ENCODE data around the gene KRT32.
"Not testable (repeated sequence)": the region's sequence is repeated elsewhere in the genome, so short reads cannot be mapped to it uniquely, and the experiment has no call there.

The KRT32 gene

DNA sequence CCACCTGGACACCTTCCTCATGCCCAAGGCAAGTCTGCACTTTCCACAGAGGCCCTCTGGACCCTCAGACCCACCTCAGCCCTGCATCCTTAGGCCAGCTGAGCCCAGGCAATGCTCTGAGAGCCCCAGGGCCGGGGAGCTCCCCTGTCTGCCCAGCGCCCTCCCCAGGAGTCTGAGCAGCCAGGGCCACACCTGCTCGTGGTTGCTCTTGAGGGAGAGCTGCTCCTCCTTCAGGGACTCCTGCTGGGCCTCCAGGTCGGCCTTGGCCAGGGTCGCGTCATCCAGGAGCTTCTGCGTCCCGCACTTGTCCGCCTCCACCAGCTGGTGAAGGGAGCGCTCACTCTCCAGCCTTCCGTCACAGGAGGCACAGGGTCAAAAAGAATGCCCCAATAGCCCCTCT lies 44.6 kb downstream of the KRT32 start:
- not testable (repeated sequence) for DNase-seq

DNA sequence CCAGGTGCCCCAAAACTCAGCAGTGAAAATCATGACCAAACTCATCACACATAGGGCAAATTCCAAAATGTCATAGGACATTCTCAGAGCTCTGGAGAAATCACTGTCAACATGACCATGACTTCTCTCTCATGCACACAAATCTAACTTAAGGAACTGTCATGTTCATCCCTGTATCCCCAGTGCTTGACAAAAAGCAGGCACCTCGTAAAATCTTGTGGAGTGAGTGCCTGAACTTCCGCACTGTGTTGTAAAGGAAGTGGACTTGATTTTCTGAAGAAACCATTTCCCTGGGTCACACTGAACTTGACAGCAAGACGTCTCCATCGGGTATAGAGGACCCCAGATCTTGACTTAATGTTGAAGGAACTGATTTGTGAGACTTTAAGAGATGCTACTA lies 45.6 kb downstream of the KRT32 start:
- no peak for DNase-seq

DNA sequence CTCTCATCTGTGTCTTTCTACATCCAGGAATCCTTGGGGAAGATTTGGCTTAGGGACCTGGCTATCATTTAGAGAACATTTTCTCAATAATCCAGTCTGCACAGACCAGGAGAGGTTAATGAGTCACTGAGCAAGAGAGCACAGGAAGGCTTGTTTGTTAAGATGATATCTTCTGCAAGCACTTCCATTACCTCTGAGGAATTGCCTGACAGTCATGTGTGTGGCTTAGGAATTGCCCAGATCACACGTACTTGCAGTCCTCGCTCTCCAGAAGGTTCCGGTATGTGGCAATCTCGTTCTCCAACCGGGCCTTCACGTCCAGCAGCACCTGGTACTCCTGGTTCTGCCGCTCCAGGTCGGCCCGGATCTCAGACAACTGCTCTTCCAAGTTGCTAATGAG lies 46.1 kb downstream of the KRT32 start:
- DNase-seq: peak; percentile 59

DNA sequence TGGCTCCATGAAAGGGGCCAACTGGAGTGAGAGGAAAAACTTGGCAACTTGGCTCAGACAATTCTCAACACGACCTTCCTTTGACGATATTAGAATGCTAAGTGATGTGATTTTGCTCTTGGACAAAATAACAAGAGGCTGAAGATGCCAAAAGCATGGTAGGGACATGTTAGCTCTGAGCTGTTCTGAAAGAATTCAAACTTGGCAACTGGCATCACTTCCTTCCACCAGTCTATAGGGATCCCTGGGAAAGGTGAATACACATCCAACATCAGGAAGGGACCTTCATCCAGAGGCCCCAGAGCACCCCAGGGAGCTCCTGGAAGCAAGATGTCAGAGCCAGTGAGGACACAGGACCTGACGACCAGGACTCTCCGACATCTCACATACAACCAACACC lies 47.1 kb downstream of the KRT32 start:
- DNase-seq: no peak

DNA sequence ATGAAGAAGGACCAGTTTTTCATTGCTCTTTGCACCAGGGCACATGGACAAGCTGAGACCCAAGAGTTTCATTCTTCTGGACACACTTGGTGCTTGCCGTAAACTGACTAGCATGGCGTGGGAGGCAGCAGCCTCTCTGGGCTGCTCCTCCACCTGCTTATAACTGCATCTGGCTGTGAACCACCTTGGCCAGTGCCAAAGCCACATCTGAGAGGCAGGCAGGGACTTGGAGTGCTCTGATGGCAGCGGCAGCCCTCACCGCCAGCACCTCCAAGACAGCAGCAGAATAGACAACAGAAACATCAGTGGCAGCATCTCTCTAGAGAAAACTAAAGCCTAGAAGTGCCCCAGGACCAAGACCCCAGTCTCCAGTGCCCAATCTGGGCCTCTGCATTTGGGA lies 47.5 kb downstream of the KRT32 start:
- DNase-seq: no peak

DNA sequence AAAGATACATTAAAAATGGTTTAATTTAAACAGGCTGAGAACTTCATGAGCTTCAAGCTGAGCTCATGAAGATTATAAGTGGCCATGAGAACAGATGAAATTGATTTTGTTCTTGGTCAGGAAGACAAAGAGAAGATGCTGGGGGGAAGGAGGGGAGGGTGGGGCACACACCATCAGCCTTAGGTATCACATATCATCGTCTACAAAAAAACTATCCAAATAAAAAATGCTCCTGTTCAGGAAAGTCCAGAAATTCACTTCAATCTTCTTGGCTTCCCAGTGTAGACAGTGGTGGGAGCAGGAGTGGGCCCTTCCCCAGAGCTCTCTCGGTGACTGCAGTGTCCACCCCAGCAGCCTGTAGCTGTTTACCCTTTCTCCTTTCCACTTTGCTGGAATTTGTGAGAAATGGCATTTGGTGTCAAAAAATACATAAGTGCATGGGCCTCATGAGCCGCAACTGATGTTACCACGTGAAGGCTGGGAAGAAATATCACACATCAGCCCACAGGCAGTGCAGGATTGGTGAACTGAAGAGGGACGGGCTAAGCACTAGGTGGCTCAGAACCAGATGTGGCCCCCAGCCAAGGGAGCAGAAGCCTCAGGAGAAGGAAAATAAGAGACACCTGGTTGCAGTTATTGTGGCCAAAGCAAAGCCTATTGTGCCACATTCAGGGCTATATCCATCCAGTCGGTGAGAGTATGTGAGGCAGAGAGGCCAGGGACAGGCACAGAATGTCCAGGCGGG lies 48.9 kb downstream of the KRT32 start:
- no peak for DNase-seq

DNA sequence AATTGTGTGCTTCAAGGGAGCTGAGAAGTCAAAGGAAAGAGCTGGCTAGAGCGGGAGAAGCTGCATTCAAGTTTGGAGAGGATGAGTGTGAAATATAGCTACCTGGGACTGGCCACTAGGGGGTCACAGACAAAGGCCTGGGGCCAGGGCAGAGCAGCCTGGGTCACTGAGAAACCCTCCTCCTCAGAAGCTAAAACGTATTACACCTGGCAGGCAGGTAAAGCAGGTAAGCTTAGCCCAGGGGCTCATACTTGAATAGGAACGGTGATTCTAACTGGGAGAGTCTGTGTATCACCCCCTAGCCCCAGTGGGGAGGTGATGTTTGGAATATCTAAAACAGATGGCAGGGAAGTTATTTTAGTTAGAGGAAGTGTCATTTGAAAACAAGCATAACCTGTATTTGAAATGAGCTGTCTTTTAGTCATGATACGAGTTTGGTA lies 49.6 kb downstream of the KRT32 start:
- no peak for DNase-seq

DNA sequence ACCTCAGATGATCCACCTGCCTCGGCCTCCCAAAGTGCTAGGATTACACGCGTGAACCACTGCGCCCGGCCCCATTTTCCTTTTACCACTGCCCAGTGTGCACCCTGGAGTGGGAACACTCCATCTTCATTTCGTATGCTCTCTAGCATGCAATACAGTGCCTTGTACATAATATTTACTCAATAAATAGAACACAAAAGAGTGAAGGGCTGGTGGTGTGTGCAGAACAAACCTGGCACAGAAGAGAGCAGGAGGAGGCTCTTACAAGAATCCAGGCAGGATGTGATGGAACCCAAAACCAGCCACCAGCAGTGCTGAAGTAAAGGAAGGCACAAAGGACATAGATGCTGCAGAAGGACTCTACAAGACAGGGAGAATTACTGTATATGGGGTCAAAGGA lies 50.1 kb downstream of the KRT32 start:
- DNase-seq: no peak

DNA sequence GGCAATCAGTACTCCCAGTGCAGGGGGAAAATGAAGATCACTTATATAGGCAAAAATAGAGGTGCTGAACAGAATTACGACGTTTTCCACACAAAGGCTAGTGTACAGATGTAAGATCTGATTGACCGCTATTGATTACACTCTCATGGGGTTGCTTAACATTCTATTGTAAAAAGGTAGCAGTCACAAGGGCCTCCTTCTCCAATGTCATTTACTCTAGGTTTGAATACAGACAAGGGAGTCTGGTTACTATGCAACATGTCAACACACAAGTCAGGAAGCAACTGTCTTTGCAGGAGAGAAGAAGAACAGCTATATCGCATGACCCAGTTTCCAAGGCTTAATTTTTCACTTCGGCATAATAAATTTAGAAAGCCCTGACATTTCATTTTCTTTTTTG lies 50.7 kb downstream of the KRT32 start:
- peak; percentile 40 for DNase-seq

DNA sequence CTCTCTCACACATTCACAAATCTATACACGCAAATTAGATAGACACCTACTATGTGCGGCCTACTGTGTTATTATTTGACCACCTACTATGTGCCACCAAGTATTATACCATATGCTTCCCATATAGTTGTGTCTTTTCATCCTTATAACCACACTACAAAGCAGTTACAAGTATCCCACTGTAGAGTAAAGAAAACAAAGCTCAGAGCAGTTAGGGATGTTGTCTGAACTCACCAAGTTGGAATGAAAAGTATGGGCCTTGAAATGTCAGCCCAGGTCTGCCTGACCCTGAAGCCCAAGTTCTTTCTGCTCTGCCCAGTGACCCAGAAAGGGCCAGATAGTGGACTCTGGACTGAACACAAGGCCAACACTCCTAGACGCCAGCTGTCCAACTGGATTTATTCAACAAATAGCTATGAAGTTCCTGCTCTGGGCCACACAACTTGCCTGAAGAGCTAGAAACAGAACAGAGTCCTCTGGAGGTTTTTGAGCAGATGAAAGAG lies 51.3 kb downstream of the KRT32 start:
- DNase-seq: peak; percentile 89

DNA sequence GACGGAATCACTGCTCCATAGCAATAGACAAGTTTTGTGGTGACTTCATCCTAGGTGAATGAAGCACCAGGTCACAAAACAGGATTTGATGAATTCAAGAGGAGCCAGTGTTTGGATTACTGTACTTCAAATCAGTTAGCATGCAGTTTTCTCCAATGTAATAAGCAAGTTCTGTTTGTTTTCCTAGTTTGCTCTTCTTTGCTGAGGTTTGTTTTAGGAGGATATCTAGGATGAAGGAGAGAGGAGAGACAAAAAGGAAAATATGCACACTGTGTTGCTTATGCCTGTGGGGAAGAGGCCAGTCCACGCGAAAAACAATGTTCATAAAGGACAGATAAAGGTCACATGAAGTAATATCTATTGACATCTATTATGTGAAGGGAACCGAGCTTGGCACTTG lies 51.8 kb downstream of the KRT32 start:
- no peak for DNase-seq

DNA sequence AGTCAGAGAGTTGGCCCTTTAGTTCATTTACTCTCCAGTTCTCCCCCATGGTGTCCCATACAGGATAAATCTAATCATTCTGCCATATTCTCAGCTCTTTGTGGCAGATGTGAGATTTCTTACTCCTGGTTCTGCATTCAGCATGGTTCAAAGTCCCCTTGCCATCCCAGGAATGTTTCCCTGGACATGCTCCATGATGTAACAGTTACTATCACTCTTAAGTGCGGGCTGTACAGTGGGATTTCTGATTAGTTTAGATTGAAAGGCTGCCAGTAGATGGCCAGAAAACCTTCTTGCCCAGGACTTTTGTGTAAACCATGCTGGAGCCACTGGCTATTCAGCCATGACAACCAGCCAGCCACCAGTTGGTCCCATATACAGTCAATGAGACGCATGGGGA lies 53.2 kb downstream of the KRT32 start:
- DNase-seq: peak; percentile 67

DNA sequence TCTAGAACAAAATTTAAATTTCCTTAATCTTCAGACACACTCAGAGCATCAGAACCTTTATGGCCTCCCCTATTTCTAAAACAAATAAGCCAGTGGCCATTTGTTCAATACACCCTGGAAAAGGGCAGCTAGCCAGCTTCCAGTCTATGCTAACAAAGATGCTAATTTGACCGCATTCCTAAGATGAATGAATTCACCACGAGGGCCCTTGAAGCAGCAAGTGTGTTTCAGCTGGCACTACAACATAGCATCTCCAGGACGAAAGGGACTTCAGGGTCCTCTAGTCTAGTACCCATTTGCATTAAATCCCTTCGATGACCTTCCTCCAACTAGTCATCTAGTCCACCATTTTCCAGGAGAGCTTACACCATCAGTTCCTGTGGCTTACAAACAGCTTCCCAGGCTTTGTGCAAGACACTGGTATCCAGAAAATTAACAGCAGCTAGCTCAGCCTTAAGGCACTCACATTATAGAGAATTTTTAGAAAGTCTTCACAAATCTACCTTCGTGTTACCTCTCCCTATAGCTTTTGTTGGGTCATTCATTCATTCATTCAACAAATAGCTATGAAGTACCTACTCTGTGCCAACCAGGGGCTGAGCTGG lies 53.7 kb downstream of the KRT32 start:
- no peak for DNase-seq

DNA sequence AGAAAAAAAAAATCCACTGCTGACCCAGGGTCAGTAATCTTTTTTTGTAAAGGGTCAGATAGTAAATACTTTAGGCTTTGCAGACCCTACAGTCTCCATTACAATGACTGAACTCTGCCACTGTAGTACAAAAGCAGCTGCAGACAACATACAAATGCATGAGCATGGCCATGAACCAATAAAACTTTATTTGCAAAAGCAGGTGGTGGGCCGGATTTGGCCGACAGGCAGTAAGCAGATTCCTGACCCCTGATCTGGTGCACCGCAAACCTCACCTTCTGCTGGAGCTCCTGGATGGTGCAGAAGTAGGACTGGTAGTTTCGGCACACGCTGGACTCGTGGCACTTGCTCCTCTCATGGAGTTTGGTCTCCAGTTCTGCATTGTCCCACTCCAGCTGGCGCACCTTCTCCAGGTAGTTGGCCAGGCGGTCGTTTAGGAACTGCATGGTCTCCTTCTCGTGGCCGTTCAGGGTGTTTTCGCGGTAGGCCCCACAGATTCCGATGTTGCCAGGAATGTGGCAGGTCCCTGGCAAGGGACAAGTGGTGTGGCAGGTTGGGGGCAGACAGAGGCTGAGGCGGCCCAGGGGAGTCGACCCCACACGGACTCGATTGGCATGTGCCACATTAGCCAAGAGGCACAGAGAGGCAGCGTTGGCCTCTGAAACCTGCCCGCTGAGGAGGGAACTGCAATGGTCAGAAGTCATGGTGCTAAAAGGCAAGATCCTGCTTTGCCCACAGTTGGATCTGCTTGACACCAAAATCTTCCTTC lies 55.9 kb downstream of the KRT32 start:
- DNase-seq: no peak
